Subcutaneous adipose tissue (tissue), 4 donors: ENCODE measurements around the gene MSI2. TPM values are rescaled to one million over a fixed set of nuclear protein-coding genes. Genes with fewer than 3 reads are reported as not detected.

Source experiments
- total RNA-seq, 4 donors: library from RNA; depleted of rRNA; stranded (reverse); fragments of >200 nt; gene quantifications; one replicate each; pipeline ENCODE4 v1.1.0, GENCODE V29; 2016
- TF ChIP-seq, protein P1 (sequence below): fragments of 450-650 bp; IDR thresholded peaks from one replicate; pipeline ENCODE4 v1.5.1; 2016; ENCODE audit warnings: low read depth, mild to moderate bottlenecking, control low read depth, antibody characterized with exemption, moderate library complexity

MSI2 gene
- total RNA-seq, 4 donors from 2014 or later, result 9.5 to 12.9 (median 10.9) TPM

DNA sequence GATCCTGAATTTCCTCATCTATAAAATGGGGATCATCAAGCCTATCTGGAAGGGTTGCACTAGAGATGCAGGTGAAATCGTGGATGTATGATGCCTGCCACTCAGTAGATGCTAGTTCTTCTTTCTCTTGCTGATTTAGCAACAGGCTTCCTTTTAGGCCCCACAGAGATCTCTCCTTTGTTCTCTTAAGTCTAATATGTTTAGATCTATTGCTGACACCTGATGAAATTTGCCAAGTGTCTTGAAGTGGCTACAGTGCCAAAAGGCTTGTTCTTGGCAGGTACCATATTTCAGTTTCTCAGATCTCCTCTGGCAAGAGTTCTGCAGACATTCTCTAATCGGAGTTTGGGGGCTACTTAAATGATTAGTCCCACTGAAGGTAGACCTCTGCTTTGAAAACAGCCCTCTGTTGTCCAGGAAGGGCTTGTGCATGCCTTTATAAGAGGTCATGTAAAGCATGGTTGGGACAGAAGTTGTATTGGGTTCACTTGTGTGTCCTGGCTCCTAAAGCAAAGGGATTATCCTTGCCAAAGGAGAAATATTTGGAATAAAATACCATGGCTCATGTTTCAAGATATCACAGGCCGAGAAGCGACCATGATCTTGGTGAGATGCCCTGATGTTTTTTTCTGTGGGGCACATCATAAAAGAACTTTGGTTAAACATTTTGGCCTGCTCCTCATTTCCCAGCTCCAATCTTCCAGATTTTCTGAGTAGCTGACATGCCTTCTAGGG is 234.0 kb downstream of the MSI2 start:
- TF ChIP-seq, protein P1, sequence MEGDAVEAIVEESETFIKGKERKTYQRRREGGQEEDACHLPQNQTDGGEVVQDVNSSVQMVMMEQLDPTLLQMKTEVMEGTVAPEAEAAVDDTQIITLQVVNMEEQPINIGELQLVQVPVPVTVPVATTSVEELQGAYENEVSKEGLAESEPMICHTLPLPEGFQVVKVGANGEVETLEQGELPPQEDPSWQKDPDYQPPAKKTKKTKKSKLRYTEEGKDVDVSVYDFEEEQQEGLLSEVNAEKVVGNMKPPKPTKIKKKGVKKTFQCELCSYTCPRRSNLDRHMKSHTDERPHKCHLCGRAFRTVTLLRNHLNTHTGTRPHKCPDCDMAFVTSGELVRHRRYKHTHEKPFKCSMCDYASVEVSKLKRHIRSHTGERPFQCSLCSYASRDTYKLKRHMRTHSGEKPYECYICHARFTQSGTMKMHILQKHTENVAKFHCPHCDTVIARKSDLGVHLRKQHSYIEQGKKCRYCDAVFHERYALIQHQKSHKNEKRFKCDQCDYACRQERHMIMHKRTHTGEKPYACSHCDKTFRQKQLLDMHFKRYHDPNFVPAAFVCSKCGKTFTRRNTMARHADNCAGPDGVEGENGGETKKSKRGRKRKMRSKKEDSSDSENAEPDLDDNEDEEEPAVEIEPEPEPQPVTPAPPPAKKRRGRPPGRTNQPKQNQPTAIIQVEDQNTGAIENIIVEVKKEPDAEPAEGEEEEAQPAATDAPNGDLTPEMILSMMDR, result no peak

DNA sequence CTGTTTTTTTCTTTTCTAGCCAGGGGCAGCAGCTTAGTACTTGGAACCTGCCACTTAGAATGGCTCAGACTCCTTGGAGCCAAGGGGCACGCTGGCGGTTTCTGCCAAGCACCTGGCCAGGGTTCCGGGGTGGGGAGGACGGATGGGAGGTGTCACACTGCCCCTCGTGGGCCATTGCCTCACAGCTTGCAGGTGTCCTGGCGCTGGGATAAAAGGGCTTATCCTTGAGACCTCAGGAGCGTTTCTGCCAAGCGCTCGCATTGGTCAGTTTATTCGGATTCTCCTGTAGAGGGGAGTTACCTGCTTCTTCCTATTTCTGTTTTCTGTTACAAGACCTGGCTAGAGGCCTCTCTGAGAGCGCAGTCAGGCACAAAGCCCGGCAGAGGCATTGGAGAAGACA is 234.6 kb downstream of the MSI2 start:
- TF ChIP-seq, protein P1, result no peak

DNA sequence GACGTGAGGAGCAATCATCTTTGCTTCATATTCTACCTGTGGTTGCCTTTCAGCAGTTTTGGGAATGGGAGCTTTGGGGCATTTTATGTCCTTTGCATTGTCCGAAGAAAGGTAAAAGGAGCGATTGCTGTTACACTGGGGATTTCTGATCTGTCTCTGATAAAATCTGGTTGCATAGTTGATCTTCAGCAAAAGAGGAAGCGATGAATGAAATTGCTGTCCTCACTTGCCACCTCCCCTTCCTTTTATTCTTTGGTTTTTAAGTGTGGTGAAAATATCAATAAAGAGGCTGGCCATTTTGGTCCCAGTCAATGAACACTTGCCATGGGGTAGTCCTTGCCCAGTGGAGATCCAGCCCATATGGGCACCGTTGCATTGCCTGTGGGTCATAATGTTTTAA is 236.8 kb downstream of the MSI2 start:
- TF ChIP-seq, protein P1, result no peak

DNA sequence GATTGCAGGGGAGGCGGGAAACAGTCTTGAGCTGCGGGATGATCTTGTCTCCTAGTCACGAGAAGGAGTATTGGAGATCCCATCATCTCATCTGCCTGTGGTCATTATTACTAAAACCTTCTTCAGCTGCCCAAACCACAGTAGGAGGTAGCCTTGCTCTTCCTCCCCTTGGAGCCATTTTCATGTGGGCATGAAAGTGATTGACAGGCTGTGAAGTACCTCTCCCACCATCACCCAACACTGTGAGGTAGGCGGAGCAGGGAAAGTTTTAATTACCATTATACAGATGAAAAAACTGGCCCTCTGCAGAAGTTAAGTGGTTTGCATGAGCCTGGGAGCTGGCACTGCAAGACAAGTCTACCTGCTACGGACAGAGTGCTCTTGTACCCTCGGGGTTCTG is 237.3 kb downstream of the MSI2 start:
- TF ChIP-seq, protein P1, result no peak

DNA sequence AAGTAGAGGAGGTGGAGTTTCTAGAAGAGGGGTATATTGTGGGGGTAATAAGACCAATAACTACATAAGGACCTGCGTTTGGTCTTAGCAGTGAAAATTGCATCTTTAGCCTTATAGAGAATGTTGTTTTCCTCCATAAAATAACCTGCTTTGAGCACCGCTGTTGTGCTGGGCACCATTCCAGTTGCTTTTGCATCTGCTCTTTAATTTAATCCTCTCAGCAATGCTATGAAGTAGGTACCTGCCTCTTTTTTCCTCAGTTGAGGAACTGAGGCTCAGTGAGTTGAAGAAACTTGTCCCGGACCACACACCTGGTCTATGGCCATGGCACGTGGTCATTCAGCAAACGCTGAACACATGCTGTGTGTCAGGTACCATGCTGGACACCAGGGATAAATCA is 238.1 kb downstream of the MSI2 start:
- TF ChIP-seq, protein P1, result no peak

DNA sequence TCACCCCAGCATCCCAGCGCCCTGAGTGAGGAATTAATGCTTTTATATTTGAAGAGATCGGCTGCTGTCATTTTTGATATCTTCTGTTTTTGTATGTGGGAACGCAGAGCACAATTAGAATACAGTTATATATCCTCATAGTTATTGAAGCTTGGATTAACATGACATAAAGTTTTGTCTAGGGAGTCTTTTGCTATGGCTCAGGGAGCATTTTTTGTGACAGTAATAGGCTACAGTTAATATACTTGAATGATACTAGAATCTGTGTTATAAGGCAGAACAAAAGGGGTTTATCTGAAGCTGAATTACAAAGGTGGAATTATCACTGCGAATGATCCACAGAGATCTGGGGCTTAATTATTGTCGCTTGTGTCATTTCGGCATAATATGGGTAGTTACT is 239.4 kb downstream of the MSI2 start:
- TF ChIP-seq, protein P1, result no peak

DNA sequence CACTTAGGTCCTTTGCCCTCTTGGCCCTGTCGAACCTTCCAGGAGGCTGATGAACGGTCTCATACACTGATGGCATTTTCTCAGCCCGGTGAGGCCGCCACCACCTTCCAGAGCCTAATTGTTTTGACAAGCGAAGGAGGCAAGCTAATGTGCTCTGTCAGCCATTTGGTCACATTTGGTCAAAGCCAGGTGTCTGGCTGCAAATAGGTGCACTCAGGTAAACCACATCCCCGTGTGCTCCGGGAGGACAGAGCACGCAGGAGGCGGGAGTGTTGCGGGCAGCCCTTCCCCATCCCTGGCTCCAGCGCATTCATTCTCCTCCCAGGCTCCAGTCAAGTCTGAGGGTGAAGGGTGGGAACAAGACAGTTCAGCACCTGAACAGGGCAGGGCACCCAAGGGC is 240.1 kb downstream of the MSI2 start:
- TF ChIP-seq, protein P1, result no peak
